ENCODE measurements around the gene TMPRSS11B. TPM values are rescaled to one million over a fixed set of nuclear protein-coding genes. Genes with fewer than 3 reads are reported as not detected.

Gene TMPRSS11B
- total RNA-seq, 1 donor: not detected

- no peak for TF ChIP-seq CTCF (IDR thresholded peaks at IDR 0.05; ENCODE audit: insufficient read depth, low read length)
- H3K4me3 ChIP-seq (ENCODE audit: low read depth, low read length): no peak overlapping the region
- no peak for DNase-seq (ENCODE audit: low read depth)
Measured at GRCh38 chr4:68264875-68265565, 19.5 kb upstream of the TMPRSS11B start.

- no peak for DNase-seq (ENCODE audit: low read depth)
- no peak for TF ChIP-seq CTCF (IDR thresholded peaks at IDR 0.05; ENCODE audit: insufficient read depth, low read length)
- no peak overlapping the region for H3K4me3 ChIP-seq (ENCODE audit: low read depth, low read length)
Measured at GRCh38 chr4:68259191-68259590, 13.7 kb upstream of the TMPRSS11B start.

GRCh38 chr4:68257719-68258118 lies 12.2 kb upstream of the TMPRSS11B start:
- DNase-seq (ENCODE audit: low read depth): no peak
- no peak overlapping the region for H3K4me3 ChIP-seq (ENCODE audit: low read depth, low read length)
- no peak for TF ChIP-seq CTCF (IDR thresholded peaks at IDR 0.05; ENCODE audit: insufficient read depth, low read length)

- DNase-seq (ENCODE audit: low read depth): no peak
- no peak for TF ChIP-seq CTCF (IDR thresholded peaks at IDR 0.05; ENCODE audit: insufficient read depth, low read length)
- H3K4me3 ChIP-seq (ENCODE audit: low read depth, low read length): no peak overlapping the region
Measured at GRCh38 chr4:68256284-68256683, 10.8 kb upstream of the TMPRSS11B start.

- no peak overlapping the region for H3K4me3 ChIP-seq (ENCODE audit: low read depth, low read length)
- TF ChIP-seq CTCF (IDR thresholded peaks at IDR 0.05; ENCODE audit: insufficient read depth, low read length): no peak
- no peak for DNase-seq (ENCODE audit: low read depth)
Measured at GRCh38 chr4:68250151-68250930, 4.8 kb upstream of the TMPRSS11B start.

- H3K4me3 ChIP-seq (ENCODE audit: low read depth, low read length): no peak overlapping the region
- no peak for DNase-seq (ENCODE audit: low read depth)
- TF ChIP-seq CTCF (IDR thresholded peaks at IDR 0.05; ENCODE audit: insufficient read depth, low read length): no peak
Measured at GRCh38 chr4:68249434-68249833, 3.9 kb upstream of the TMPRSS11B start.
